ENCODE data around the gene IGFN1.

IGFN1 gene

DNA sequence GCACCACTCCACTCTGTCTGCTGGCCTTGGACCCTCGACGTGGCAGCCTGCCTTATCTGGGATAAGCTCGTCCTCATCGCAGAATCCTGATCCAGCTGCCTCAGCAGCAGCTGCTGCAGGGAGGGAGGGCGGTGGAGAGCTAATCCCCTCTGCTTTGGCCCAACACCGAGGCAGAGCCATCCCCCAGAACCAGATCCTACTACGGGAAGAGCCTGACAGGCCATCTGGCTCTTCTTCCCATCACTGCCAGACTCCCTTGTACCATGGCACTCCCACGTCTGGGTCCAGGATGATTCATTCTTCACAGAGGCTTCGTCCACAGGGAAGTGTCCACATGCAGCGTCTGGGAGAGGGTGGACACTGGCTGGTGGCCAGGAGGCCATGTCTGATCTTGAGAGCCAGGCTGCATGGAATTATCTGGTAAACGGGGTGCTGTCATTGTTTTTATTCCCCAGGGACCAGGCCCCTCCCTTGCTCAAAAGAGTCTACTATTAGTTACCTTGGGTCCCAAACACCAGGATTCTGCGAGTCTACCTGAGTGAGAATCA is 78.1 kb downstream of the IGFN1 start:
- no peak for DNase-seq

DNA sequence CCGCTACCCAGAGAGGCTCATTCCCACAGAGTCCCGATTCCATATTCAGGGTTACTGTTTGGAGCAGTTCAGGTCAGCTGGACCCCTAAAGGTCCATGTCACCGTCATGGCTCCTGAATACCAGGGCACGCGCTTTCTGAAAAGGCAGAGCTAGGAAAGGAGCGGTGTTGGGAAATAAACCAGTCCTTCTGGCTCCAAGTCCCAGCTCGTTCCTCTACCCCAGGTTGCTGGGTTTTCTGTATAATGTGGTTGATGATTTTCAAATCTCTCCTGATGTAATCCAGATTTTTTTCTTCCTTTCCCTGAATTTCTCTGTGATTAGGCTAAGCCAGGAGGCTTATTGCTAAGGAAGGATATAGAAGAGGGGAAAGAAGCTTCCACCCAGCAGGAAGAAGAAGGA is 78.7 kb downstream of the IGFN1 start:
- no peak for DNase-seq

DNA sequence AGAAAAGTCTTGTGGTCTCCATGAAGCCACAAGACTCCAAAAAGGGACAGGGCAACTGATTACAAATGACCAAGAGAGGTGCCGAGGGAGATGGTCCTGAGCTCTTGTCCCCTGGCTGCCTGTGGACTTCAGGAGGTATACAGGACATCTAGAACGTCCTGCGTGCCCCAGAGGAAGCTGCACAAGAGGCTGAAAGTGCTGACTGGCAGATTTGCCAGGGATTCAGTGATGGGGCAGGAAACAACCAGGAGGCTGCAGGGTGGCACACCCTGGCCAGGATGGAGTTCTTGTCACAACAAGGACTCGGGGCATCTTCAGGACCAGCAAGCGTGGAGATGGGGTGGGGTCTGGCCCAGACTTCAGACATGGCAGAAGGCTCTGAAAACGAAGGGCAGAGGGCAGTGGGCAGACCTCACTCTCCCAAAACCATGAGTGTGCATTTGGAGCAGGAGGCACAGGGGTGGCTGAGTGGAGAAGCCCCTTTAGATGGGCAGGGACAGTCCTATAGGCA is 79.3 kb downstream of the IGFN1 start:
- no peak for DNase-seq

DNA sequence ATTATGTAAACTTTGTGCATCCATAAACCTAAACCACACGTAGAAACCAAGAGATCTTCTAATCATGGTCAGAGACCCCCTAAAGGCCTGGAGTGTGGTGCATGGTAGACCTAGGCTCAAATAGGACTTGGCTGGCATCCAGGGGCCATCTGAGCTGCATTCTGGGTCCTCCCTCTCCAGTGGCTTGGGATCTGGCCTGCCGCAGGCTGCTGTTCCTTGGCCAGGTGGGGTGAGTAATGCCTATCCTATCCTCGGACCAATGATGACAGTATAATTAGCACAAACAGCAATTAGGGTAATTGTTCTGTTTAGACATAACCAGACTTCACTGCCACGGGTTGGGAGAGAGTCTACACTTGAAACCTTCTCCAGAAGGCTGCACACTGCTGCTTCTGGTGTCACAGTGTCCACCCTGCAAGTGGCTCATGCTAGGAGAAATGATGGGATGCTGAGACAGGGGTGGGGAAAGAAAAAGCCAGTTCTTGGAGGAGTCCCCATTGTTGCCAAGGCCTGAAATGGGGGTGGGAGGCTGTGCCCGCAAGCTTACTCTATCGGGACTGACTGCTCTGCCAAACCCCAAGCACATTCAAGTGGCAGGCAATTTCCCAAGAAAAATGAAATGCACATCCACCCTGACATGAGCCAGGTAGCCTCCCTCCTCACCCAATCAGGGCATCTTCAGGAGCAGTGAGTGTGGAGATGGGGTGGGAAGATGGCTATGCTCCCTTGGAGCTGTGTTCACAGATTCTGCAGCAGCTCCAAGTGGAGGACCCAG is 80.2 kb downstream of the IGFN1 start:
- DNase-seq, result no peak

DNA sequence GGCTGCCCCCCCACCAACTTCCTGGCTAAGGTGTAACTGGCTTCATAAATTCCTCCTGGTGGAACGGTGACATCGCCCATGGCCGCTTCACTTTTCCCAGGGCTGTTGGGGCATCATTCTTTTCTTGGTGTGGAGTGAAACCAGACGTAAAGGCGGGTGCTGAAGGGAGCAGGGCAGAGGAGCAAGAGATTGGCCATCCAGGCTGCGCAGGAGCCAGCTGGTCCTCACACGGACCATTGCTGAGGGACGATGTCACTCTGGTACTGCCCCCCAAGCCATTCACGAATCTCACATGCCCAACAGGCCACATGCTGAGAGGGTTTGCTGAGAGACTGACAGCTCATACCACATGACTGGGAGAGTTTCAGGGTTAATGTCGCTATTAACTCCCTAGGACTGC is 82.2 kb downstream of the IGFN1 start:
- DNase-seq, result no peak

DNA sequence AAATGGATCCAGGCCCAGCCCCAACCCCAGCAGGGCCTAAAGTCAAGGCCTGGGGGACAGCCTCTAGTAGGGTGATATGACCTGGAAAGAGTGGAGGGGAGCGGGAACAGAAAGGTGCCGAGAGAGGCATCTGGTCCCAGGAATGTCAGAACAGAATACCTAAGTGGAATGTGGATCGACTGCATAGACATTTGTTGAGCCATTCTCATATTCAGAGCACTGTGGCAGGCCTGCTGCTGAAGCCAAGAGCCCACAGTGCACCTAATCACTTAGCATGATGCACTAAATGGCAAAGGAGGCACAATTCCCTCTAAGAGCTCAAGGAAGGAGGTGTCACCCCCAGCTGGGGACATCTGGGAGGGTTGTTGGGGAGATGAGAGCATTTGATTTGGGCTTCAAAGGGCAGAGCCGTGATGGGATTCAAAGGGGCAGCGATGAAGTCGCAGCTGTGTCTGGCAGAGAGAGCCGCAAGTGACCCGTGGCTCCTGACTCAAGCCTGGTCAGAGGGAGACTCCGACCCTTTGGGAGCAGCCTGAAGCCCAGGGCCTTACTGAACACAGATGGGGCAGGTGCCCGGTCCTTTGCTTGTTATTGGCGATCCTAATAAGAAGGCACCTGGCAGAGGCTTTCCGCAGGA is 84.1 kb downstream of the IGFN1 start:
- DNase-seq, result no peak

DNA sequence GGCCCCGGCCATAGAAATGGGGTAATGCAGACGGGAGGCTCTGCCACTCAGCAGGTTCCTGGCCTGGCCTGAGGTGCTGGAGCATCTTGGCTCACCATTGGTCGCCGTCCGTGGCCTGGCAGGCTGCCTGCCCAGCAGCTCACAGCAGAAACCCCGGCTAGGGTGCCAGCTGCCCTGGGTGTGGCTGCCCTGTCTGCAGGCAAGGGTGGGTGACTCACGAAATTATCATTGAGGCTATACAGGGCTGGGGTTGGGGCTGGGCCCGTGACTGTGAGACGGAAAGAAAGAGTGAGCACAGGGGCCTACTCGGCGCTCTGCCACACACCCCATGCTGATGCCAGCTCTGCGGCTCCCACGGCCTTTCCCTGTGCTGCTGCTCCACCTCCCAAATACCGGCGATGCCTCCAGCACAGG is 84.6 kb downstream of the IGFN1 start:
- DNase-seq, result no peak

DNA sequence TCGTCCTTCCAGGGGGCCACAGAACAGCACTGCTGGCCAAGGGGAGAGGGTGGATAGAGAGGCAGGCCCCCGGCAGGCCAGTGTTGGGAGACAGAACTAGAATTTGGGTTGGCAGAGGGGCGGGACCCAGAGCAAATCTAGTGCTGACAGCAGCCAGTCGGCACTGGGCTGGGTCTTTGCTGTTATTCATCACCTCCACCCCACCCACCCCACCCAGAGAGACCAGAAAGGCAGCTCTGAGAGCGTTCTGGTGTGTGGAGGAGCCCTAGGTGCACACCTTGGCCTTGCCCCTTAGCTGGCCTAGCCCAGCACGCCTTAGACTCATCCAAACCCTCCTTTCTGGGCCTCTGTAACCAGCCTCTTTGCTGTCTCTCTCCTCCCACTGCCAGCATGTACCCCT is 86.3 kb downstream of the IGFN1 start:
- no peak for DNase-seq

DNA sequence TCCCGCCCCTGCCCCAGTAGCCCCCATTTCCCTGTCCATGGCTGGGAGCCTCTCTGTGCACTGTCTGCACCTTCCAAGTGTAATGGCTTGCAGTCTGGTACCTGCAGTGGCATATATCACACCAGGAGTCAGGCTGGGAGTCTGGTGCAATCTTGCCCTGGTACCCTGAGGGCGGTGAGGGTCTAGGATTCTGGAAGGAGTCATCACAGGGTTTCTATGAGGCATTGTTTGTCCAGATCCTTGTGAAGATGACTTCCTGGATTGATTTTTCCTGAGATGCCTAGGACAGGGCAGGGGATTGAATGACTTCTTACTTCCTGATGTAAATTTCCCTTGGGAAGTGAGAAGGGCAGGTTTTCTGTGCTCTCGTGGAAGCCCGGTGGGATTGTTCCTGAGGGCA is 86.8 kb downstream of the IGFN1 start:
- no peak for DNase-seq

Measured in SIG-M5 (cell line).